ENCODE data around the gene G3BP2. TPM values are rescaled to one million over a fixed set of nuclear protein-coding genes. Genes with fewer than 3 reads are reported as not detected.
"Not testable (repeated sequence)": the region's sequence is repeated elsewhere in the genome, so short reads cannot be mapped to it uniquely, and the experiment has no call there.

G3BP2 gene
- polyA plus RNA-seq, 1 donor from 2014 or later, result 332 TPM

- Histone ChIP-seq H3K27ac (ENCODE audit: low read length) (no peak overlapping the region), H3K79me2 (replicated peaks; ENCODE audit: insufficient read depth, low read length) (peaks cover 27% of the 10 kb centered on the region), H3K4me3 (ENCODE audit: low read length) (no peak overlapping the region), H3K9ac (ENCODE audit: low read length) (no peak overlapping the region), H3K9me2 (ENCODE audit: insufficient read depth, low read length) (no peaks in the 10 kb centered on the region), H4K20me1 (ENCODE audit: insufficient read depth) (no peaks in the 10 kb centered on the region), H3F3A (ENCODE audit: insufficient read depth, low read length, poor library complexity, severe bottlenecking) (no peaks in the 10 kb centered on the region), H3K9me3 (ENCODE audit: low read length) (no peaks in the 10 kb centered on the region), H3K4me2 (ENCODE audit: low read length) (no peak overlapping the region), H3K36me3 (ENCODE audit: insufficient read depth, low read length) (no peaks in the 10 kb centered on the region), H2AFZ (ENCODE audit: low read depth, low read length) (no peak overlapping the region), H3K27me3 (ENCODE audit: insufficient read depth, low read depth, low read length) (no peaks in the 10 kb centered on the region)
- TF ChIP-seq SMC3 (conservative IDR thresholded peaks at IDR 0.05; ENCODE audit: poor library complexity) (no peak), MXI1 (conservative IDR thresholded peaks at IDR 0.05; ENCODE audit: poor library complexity, severe bottlenecking) (no peak), REST (IDR thresholded peaks at IDR 0.05; ENCODE audit: borderline replicate concordance) (no peak), RAD21 (conservative IDR thresholded peaks at IDR 0.05) (no peak), TAF1 (IDR thresholded peaks at IDR 0.05; ENCODE audit: low read depth) (no peak), EZH2 (IDR thresholded peaks at IDR 0.05; ENCODE audit: borderline replicate concordance, insufficient read depth, low read length, poor library complexity, severe bottlenecking) (no peak), EP300 (conservative IDR thresholded peaks at IDR 0.05; ENCODE audit: poor library complexity, severe bottlenecking) (no peak), CTCF (IDR thresholded peaks at IDR 0.05; ENCODE audit: poor library complexity, severe bottlenecking) (no peak), POLR2AphosphoS5 (IDR thresholded peaks at IDR 0.05) (no peak)
Observed at GRCh38 chr4:75718529-75718928, 45.3 kb upstream of the G3BP2 start.

GRCh38 chr4:75717408-75717807, 44.2 kb upstream of the G3BP2 start:
- H3K79me2 ChIP-seq (replicated peaks; ENCODE audit: insufficient read depth, low read length), result peaks cover 17% of the 10 kb centered on the region
- no peaks in the 10 kb centered on the region for H3K36me3 ChIP-seq (ENCODE audit: insufficient read depth, low read length)

GRCh38 chr4:75716054-75716453, 42.8 kb upstream of the G3BP2 start:
- not testable (repeated sequence) for H3K36me3 ChIP-seq (ENCODE audit: insufficient read depth, low read length); H3K79me2 ChIP-seq (replicated peaks; ENCODE audit: insufficient read depth, low read length); H3K4me3 ChIP-seq (ENCODE audit: low read length); H3K27me3 ChIP-seq (ENCODE audit: insufficient read depth, low read depth, low read length); H3K4me2 ChIP-seq (ENCODE audit: low read length); H3K27ac ChIP-seq (ENCODE audit: low read length); H3K9me3 ChIP-seq (ENCODE audit: low read length); H3K9ac ChIP-seq (ENCODE audit: low read length); H3K9me2 ChIP-seq (ENCODE audit: insufficient read depth, low read length); H3F3A ChIP-seq (ENCODE audit: insufficient read depth, low read length, poor library complexity, severe bottlenecking); H4K20me1 ChIP-seq (ENCODE audit: insufficient read depth); H2AFZ ChIP-seq (ENCODE audit: low read depth, low read length)

More at GRCh38 chr4:75717408-75717807, 44.2 kb upstream of the G3BP2 start:
- Histone ChIP-seq H3K27ac (ENCODE audit: low read length) (no peak overlapping the region), H3K9me2 (ENCODE audit: insufficient read depth, low read length) (no peaks in the 10 kb centered on the region), H2AFZ (ENCODE audit: low read depth, low read length) (no peak overlapping the region), H3K27me3 (ENCODE audit: insufficient read depth, low read depth, low read length) (no peaks in the 10 kb centered on the region), H3K4me3 (ENCODE audit: low read length) (no peak overlapping the region), H3F3A (ENCODE audit: insufficient read depth, low read length, poor library complexity, severe bottlenecking) (no peaks in the 10 kb centered on the region), H3K4me2 (ENCODE audit: low read length) (no peak overlapping the region), H4K20me1 (ENCODE audit: insufficient read depth) (no peaks in the 10 kb centered on the region), H3K9ac (ENCODE audit: low read length) (no peak overlapping the region), H3K9me3 (ENCODE audit: low read length) (no peaks in the 10 kb centered on the region)
- TF ChIP-seq POLR2AphosphoS5 (IDR thresholded peaks at IDR 0.05), result no peak
- no peak for TF ChIP-seq EP300 (conservative IDR thresholded peaks at IDR 0.05; ENCODE audit: poor library complexity, severe bottlenecking)
- TF ChIP-seq MXI1 (conservative IDR thresholded peaks at IDR 0.05; ENCODE audit: poor library complexity, severe bottlenecking), result no peak
- TF ChIP-seq EZH2 (IDR thresholded peaks at IDR 0.05; ENCODE audit: borderline replicate concordance, insufficient read depth, low read length, poor library complexity, severe bottlenecking), result no peak
- TF ChIP-seq RAD21 (conservative IDR thresholded peaks at IDR 0.05), result no peak
- no peak for TF ChIP-seq CTCF (IDR thresholded peaks at IDR 0.05; ENCODE audit: poor library complexity, severe bottlenecking)

Measured in neural cell (in vitro differentiated cells).